Keratinocyte (primary cell): Measurements from ENCODE around the gene UGP2. TPM values are rescaled to one million over a fixed set of nuclear protein-coding genes. Genes with fewer than 3 reads are reported as not detected.

Source experiments
- DNase-seq: peaks from one replicate; pipeline ENCODE4 v3.0.0-alpha.2; 2011; ENCODE audit warnings: low read depth, missing footprints, low spot score
- FAIRE-seq: peaks from 2 replicates; lab custom pipeline; 2011; peaks lifted over from hg19 to GRCh38; lab: Jason Lieb, UNC
- H2AFZ ChIP-seq: 2 replicates; pipeline ENCODE4 v1.6.0; 2012; ENCODE audit warnings: low read length, control low read depth, inconsistent platforms; ENCODE audit not compliant: control insufficient read depth
- H3K27ac ChIP-seq: 2 replicates; pipeline ENCODE4 v1.5.1; 2011; ENCODE audit warnings: low read length; ENCODE audit not compliant: control insufficient read depth, insufficient read depth
- H3K27me3 ChIP-seq: 3 replicates; pipeline ENCODE4 v1.6.0; 2011; ENCODE audit warnings: low read length; ENCODE audit not compliant: control insufficient read depth, insufficient read depth; ENCODE audit errors: extremely low read depth
- H3K36me3 ChIP-seq, 2 experiments: 2 replicates in 1 of 2; 3 replicates in 1 of 2; pipeline ENCODE4 v1.5.1; 2011; ENCODE audit warnings: low read length in 2 of 2, mild to moderate bottlenecking in 1 of 2; ENCODE audit not compliant: control insufficient read depth in 2 of 2, insufficient read depth in 2 of 2; ENCODE audit errors: extremely low read depth in 1 of 2
- H3K4me1 ChIP-seq: 3 replicates; pipeline ENCODE4 v1.5.1; 2011; ENCODE audit warnings: low read length; ENCODE audit not compliant: control insufficient read depth, insufficient read depth; ENCODE audit errors: extremely low read depth
- H3K4me2 ChIP-seq: 3 replicates; pipeline ENCODE4 v1.6.0; 2011; ENCODE audit warnings: low read depth, low read length; ENCODE audit not compliant: control insufficient read depth, insufficient read depth; ENCODE audit errors: extremely low read depth
- H3K4me3 ChIP-seq, 3 experiments: fragments of 200-600 bp in 1 of 3; sonication (generic) in 1 of 3; 2 replicates in 2 of 3; 3 replicates in 1 of 3; pipeline ENCODE4 v1.5.1; 2011 to 2016; ENCODE audit warnings: low read length in 3 of 3, mild to moderate bottlenecking in 3 of 3, control low read depth in 2 of 3, inconsistent platforms in 1 of 3, low read depth in 1 of 3, mixed read lengths in 1 of 3, mixed run types in 1 of 3, moderate library complexity in 1 of 3; ENCODE audit not compliant: control insufficient read depth in 2 of 3, insufficient read depth in 2 of 3; ENCODE audit errors: extremely low read depth in 1 of 3
- H3K79me2 ChIP-seq: 2 replicates; pipeline ENCODE4 v1.6.0; 2012; ENCODE audit warnings: low read length; ENCODE audit not compliant: control insufficient read depth, insufficient read depth
- H3K9ac ChIP-seq: 3 replicates; pipeline ENCODE4 v1.6.0; 2011; ENCODE audit warnings: low read length; ENCODE audit not compliant: control insufficient read depth, insufficient read depth; ENCODE audit errors: extremely low read depth
- H3K9me1 ChIP-seq: 3 replicates; pipeline ENCODE4 v1.6.0; 2011; ENCODE audit warnings: low read length; ENCODE audit not compliant: control insufficient read depth, insufficient read depth; ENCODE audit errors: extremely low read depth
- H3K9me3 ChIP-seq: 2 replicates; pipeline ENCODE4 v1.5.1; 2012; ENCODE audit warnings: low read depth, low read length; ENCODE audit not compliant: control insufficient read depth
- H4K20me1 ChIP-seq: 3 replicates; pipeline ENCODE4 v1.6.0; 2011; ENCODE audit warnings: low read length; ENCODE audit not compliant: control insufficient read depth, insufficient read depth; ENCODE audit errors: extremely low read depth
- EZH2 ChIP-seq: IDR thresholded peaks from one replicate; pipeline ENCODE4 v1.6.1; 2012; ENCODE audit warnings: inconsistent platforms, mild to moderate bottlenecking, low read length, moderate library complexity
- dilution Hi-C: fragments of 300-500 bp; cut with MboI; formaldehyde crosslinking; loops from one replicate; pipeline ENCODE4 v1.7.0; 2020; ENCODE audit warnings: low sequenced_read_pairs; ENCODE audit not compliant: extremely low pct_ligation_motif_present
- polyA plus RNA-seq, 5 experiments: library from polyadenylated mRNA; depleted of rRNA in 3 of 5; stranded (reverse) in 3 of 5; stranded (forward) in 1 of 5; unstranded in 1 of 5; fragments of >200 nt; gene quantifications; 1 replicate in 1 of 5; 2 replicates in 3 of 5; 3 replicates in 1 of 5; pipeline versions ENCODE4 v1.2.1 to v1.2.3, GENCODE V29; 2011 to 2012; ENCODE audit warnings: missing spikeins in 2 of 5, low read depth in 1 of 5, low replicate concordance in 1 of 5
- TF ChIP-seq, protein P1 (sequence below), 3 experiments: IDR thresholded peaks in 1 of 3; conservative IDR thresholded peaks in 1 of 3; optimal IDR thresholded peaks in 1 of 3; 2 replicates in 2 of 3; 3 replicates in 1 of 3; pipeline versions ENCODE3 to v1.5.1; 2011; ENCODE audit warnings: low read length in 3 of 3, mild to moderate bottlenecking in 3 of 3, moderate library complexity in 2 of 3, control low read depth in 1 of 3, inconsistent platforms in 1 of 3; ENCODE audit not compliant: insufficient read depth in 2 of 3; ENCODE audit errors: extremely low read depth in 1 of 3

The UGP2 gene
- polyA plus RNA-seq, 1 donor (not counting 4 experiments of a cell fraction or from before 2014, with no cell fraction given): 260 TPM

DNA sequence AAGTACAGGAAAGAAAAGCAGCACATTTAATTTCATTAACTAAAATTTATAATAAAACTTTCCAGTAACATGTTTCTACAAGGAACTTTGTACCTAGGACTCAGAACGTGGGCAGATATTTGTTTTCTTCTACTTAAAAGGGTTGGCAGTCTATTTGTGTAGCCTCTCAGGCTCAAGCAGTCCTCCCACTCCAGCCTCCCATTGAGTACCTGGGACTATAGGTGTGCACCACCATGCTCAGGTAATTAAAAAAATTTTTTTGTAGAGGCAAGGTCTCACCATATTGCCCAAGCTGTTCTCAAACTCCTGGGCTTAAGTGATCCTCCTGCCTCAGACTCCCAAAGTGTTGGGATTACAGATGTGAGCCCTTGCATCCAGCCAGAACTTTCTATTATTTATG, 36.8 kb downstream of the UGP2 start:
- dilution Hi-C loops: no loop called here
- Histone ChIP-seq H3K9me1 (no peaks in the 10 kb centered on the region), H3K4me3 (no peak overlapping the region), H3K4me1 (peaks cover 31% of the 10 kb centered on the region), H3K9me3 (peaks cover 3% of the 10 kb centered on the region), H3K79me2 (peaks cover 33% of the 10 kb centered on the region), H3K4me2 (no peak overlapping the region), H3K27ac (no peak overlapping the region), H4K20me1 (no peaks in the 10 kb centered on the region), H2AFZ (no peak overlapping the region), H3K27me3 (no peaks in the 10 kb centered on the region), H3K36me3 (peaks cover 10 to 15% of the 10 kb centered on the region in 2 experiments), H3K9ac (no peak overlapping the region)
- FAIRE-seq (no peak), DNase-seq (no peak)
- no peak for TF ChIP-seq EZH2
- TF ChIP-seq, protein P1, sequence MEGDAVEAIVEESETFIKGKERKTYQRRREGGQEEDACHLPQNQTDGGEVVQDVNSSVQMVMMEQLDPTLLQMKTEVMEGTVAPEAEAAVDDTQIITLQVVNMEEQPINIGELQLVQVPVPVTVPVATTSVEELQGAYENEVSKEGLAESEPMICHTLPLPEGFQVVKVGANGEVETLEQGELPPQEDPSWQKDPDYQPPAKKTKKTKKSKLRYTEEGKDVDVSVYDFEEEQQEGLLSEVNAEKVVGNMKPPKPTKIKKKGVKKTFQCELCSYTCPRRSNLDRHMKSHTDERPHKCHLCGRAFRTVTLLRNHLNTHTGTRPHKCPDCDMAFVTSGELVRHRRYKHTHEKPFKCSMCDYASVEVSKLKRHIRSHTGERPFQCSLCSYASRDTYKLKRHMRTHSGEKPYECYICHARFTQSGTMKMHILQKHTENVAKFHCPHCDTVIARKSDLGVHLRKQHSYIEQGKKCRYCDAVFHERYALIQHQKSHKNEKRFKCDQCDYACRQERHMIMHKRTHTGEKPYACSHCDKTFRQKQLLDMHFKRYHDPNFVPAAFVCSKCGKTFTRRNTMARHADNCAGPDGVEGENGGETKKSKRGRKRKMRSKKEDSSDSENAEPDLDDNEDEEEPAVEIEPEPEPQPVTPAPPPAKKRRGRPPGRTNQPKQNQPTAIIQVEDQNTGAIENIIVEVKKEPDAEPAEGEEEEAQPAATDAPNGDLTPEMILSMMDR (optimal IDR thresholded peaks at IDR 0.05 in 1 of 3, IDR thresholded peaks at IDR 0.05 in 1 of 3, conservative IDR thresholded peaks at IDR 0.05 in 1 of 3; ENCODE audit: extremely low read depth in 1 of 3, insufficient read depth in 2 of 3, low read length in 3 of 3): no peak

DNA sequence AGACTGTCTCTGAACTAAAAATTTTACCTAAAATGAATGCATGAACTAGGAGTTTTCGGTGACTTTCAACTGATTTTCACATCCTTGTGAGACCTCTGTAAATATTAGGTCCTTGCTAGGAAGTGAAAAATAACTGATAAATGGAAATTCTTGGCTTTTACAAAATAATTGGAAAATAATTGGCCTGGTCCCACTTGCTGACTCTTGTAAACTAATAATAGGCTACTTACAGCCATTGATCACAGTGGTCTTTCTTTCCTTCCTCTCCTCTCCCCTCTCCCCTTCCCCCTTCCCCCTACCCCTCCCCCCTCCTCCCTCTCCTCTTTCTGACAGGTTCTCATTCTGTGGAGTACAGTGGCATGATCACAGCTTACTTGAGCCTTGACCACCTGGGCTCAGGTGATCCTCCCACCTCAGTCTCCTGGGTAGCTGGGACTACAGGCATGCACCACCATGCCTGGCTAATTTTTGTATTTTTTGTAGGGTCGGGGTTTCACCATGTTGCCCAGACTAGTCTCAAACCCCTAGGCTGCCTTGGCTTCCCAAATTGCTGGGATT, 38.3 kb downstream of the UGP2 start:
- H3K36me3 ChIP-seq: peaks cover 12 to 15% of the 10 kb centered on the region in 2 experiments
- no peak overlapping the region for H3K27ac ChIP-seq
- peaks cover 17% of the 10 kb centered on the region for H3K4me1 ChIP-seq
- peaks cover 32% of the 10 kb centered on the region for H3K79me2 ChIP-seq
- H2AFZ ChIP-seq: no peak overlapping the region
- H3K4me3 ChIP-seq: no peak overlapping the region
- no peaks in the 10 kb centered on the region for H3K9me3 ChIP-seq
- dilution Hi-C loops: no loop called here
- H3K9me1 ChIP-seq: no peaks in the 10 kb centered on the region
- DNase-seq (no peak), FAIRE-seq (no peak)
- H3K9ac ChIP-seq: no peak overlapping the region
- H3K4me2 ChIP-seq: no peak overlapping the region
- H4K20me1 ChIP-seq: no peaks in the 10 kb centered on the region
- H3K27me3 ChIP-seq: no peaks in the 10 kb centered on the region
- TF ChIP-seq, protein P1 (optimal IDR thresholded peaks at IDR 0.05 in 1 of 3, IDR thresholded peaks at IDR 0.05 in 1 of 3, conservative IDR thresholded peaks at IDR 0.05 in 1 of 3; ENCODE audit: extremely low read depth in 1 of 3, insufficient read depth in 2 of 3, low read length in 3 of 3): no peak
- no peak for TF ChIP-seq EZH2
